Activated CD8-positive, alpha-beta memory T cell treated with anti-CD3 and anti-CD28 coated beads for 1 hour (primary cell): ENCODE data around the gene ADAM15.

ENCODE experiments used
- DNase-seq, 2 donors: peaks; one replicate each; pipeline ENCODE4 v3.0.0-alpha.2; 2020; ENCODE audit warnings: low read depth in 1 of 2; ENCODE audit errors: extremely low read depth in 1 of 2

Gene ADAM15

DNA sequence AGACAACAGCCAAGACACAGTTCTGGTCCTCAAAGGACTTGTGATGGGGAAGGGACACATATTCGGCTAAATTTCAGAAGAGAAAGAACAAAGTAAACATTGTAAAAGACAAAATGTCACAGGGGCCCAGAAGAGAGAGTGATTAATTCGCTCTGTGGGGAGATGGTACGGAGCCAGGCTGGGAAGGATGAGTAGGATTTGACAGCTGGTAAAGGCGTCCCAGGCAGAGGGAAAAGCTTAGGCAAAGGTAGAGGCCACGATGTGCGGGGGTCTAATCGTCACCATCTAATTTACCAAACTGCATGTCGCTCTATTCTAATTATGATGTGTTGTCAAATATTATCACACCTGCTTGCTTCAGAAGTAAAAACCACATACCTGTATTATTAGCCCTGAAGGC, 59.3 kb downstream of the ADAM15 start:
- DNase-seq = no peak

DNA sequence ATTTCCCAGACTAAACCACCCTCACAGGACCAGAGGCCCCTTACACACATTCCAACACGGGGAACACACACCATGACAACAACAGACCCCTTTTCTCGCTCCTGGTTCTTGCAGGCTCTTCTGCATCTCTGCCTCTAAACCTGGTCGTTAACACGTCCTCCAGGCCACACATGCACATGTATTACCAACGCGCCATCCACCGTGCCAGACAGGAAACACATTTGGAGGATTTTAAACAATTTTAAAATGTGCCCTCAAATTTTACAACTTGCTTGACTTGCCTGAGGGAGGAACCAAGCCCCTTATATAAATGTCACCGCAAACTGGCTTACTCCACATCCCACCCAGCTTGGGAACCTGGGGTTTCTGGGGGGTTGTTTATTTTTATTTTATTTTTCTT, 59.7 kb downstream of the ADAM15 start:
- no peak for DNase-seq
